Activated CD4-positive, CD25-positive, alpha-beta regulatory T cell treated with anti-CD3 and anti-CD28 coated beads, Interleukin-2, amount 50 U/mL, for 24 hours (primary cell): Measurements from ENCODE around the gene UPK3BL1.
A peak's percentile ranks its signal among the peaks of the same experiment; 100 is the strongest.
"Not testable (repeated sequence)": the region's sequence is repeated elsewhere in the genome, so short reads cannot be mapped to it uniquely, and the experiment has no call there.

Experiments
- ATAC-seq, 2 donors: fragments of 150-1000 bp; cut with Tn5 transposase; one replicate each; pipeline ENCODE4 v1.10.0; 2021; ENCODE audit warnings: mild to moderate bottlenecking in 1 of 2, moderate library complexity in 1 of 2

The UPK3BL1 gene

DNA sequence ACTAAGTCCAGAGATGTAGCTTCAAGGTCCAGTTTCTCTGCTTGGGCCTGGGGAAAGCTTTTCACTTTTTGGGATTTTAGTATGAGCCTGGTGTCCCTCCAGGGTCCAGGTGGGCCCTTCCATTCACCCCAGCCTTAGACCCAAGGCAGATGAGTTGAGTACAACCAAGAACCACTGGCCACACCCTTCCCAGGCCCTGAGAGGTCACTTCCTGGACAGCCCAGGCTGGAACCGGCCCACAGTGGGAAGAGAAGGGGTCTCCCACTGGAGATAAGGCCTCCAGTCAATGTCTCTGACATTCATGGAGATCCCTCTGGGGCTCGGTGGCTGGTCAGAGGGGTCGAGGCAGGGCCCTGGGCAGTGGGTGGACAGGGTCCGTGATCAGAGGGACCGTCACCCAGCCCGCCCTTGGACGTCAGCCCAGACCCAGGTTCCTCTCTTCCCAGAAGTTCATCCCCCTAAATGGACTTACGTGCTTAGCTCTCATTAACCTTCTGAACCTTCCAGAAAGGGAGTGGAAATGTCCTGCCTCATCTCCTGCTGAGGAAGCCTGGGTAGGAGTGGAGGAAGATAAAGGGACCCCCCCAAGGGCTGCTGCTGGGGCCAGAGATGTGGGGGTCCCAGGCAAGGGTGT is 15.2 kb downstream of the UPK3BL1 start:
- not testable (repeated sequence) for ATAC-seq

DNA sequence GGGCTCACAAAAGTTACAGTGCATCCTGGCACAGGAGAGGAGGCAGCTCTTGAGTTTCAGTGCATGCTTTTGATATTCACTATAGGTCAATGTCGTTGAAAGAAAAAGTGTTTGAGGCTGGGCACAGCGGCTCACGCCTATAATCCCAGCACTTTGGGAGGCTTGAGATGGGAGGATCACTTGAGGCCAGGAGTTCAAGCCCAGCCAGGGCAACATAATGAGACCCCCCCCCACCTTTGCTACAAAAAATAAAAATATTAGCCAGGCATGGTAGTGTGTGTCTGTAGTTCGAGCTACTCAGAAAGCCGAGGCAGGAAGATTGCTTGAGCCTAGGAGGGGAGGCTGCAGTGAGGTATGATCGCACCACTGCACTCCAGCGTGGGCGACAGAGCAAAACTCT is 24.5 kb downstream of the UPK3BL1 start:
- not testable (repeated sequence) for ATAC-seq

DNA sequence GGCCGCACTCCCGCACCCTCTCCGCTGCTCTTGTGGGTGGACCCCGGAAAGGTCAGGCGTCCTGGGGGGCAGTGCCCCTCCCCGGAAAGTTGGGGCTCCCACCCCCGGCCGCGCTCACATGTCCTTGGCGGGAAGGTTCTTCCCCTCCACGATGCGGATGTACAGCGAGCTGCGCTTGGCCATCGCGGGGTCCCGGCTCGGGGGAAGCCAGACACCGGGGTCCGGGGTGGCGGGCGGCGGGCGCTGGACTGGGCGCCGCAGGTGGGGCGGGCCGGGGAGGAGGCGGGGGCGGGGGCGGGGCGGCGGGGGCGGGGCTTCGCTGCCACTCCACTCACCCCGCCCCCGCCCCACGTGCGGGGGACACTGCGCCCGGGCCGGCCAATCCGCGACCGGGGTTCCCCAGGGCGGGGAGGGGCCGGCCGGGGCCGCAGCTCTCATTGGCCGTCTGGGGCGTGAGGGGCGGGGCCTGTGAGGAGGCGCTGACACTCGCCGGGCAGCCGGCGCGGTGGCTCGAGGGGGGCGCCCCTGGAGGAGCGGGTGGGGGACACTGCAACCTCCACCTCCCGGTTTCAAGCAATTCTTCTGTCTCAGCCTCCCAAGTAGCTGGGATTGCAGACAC is 26.0 kb downstream of the UPK3BL1 start, which contains the start of gene RASA4:
Gene RASA4 (minus strand): TSS at position 250 of the 619 bp plus-strand sequence. CDS start 67 bp downstream, at position 183.
- peak; percentile 96 to 97 for ATAC-seq

DNA sequence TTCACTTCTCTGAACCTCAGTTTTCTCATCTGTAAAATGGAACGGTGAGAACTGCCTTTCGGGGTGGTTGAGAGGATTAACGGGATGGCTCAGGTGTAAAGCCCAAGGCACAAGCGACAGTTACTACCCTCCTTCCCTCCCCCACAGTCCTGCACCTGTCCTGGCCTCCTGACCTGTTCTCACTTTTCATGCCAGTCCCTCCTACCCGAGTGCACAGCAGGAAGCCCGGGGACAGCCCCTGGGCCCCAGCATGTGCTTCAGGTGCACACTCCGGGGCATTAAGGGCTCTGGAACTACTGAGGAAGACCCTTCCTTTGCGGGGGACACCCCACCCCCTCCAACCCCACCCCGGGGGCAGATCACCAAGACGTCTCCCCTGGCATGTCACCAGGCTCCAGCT is 26.7 kb downstream of the UPK3BL1 start:
- ATAC-seq = not testable (repeated sequence)

DNA sequence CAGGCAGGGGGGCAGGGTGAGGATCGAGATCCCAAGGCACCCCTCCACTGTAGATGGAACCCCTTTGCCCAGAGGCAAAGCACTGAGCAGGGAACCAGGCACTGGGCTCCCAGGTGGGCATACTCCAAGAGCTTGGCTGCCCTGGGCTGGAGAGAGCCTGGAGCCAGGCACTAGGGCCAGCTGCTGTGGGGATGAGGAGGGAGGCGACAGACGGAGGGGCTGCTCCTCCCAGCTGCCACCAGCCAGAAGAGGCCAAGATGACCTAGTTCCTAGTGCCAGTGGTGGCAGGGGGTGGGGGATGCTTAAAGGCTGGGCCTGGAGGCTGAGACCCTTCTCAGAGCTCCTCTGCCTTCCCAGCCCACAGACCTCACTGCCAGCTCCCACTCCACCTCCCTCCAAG is 27.7 kb downstream of the UPK3BL1 start:
- ATAC-seq = not testable (repeated sequence)

DNA sequence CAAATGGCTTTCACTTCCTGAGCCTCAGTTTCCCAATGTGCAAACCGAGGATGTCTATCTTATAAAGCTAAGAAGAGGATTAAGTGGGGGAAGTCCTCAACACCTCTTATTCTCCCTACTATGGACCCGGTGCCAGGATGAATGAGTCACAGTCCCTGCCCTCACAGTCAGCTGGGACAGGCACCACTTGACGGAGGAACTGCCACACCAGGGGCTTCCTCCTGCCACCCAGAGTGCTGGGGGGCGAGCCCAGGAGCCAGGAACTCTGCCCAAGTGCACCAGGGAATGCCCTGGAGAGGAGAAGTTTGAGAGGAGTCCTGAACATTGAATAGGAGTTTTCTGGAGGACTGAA is 28.3 kb downstream of the UPK3BL1 start:
- ATAC-seq = not testable (repeated sequence)

DNA sequence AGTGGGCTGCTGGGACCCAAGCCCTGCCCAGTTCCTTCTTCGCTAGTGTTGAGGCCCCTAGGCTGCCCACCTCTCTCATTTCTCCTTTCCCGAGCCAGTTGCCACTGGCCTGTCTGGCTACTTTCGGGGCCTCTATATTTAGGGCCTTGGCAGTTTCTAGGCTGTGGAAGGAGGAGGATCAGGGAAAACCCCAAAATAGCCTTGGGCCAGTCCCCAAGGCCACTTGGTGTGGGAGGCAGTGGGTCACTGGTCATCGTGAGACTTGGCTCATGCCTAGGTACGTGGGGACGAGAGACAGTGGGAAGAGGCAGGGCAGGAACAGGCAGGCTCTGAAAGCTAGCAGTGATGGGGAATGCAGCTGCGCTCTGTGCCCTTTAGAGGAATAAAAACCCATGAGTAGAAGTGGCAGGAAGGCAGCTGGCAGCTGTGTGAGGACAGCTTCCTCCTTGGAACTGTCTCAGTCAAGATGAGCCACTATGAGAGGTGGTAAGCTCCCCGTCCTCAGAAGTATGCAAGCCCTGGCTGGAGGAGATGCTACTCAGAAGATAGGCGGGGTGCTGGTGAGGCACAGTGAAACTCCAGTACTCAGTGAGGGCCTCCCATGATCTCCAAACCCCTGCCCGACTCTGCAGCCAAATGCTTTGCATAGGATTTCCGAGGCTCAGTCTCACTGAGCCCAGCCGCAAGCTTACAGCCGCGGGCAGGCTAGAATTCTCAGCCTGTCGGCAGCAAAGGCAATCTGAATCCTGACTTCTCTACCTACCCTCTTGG is 28.8 kb downstream of the UPK3BL1 start:
- ATAC-seq = not testable (repeated sequence)

DNA sequence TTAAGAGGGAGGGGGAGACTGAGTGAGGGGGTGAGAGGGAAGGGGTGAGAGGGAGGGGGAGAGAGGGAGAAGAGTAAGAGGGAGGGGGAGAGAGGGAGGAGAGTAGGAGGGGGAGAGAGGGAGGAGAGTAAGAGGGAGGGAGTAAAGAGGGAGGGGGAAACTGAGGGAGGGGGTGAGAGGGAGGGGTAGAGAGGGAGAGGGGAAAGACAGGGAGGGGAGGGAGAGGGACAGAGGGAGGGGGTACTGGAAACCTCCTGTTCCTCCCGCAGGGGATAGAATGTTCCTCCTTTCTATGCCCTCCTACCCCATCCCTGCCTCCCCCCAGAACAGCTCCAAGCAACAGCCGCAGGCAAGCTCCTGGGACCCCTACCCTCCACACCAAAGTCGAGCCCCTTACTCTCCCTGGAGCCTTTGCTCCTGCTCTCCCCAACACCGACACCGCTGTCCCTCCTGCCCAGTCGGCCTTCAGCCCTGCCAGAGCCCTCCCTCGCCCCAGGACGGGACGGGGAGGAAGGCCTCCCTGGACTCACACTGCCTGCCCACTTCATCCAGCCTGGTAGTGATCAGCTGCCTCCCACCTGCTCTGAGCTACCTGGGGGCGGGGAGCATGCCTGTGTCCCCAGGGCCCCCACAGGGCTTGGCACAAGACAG is 30.8 kb downstream of the UPK3BL1 start:
- ATAC-seq = not testable (repeated sequence)

DNA sequence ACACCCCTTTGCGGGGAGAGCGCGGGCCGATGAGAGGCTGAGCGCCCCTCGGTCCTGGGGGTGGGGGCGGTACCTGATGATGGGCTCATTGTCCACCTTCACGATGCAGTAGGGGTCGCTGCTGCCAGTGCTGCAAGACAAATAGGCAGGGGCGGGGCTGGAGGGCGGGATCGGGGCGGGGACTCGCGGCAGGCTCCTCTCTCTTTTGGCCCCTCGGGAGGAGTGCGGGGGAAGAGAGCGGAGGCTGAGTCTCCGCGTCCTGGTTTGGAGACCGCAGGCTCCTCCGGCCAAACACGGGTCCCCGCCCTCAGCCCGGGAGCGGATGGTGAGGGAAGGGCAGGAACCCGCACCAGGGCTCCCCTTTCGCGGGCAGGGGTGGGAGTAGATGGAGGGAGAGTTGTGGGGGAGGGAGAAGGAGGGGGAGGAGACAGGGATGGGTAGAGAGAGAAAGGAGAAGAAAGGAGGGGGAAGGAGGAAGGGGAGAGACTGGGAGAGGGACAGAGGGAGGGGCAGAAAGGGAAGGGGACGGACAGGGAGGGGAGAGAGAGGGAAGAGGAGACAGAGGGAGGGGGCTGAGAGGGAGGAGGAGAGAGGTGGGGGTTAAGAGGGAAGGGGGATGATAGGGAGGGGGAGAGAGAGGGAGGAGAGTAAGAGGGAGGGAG is 31.4 kb downstream of the UPK3BL1 start:
- peak; percentile 48 to 63 for ATAC-seq

DNA sequence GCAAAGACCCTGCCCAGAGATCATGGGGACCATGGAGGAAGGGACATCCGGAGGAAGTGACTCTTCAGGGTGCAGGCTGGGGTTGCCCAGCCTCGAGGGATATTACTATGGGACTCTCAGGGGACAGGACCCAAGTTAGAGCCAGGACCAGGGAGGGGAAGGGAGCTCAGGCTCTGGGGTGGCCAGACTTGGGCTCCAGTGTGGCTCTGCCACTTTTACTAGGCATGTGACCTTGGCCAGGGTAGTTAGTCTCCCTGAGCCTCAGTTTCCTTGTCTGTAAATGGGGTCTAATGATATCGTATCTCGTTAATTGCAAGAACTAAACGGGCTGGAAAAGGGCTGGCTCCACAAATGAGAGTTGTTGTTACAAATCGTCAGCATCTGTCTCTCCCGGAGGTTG is 32.1 kb downstream of the UPK3BL1 start:
- not testable (repeated sequence) for ATAC-seq

DNA sequence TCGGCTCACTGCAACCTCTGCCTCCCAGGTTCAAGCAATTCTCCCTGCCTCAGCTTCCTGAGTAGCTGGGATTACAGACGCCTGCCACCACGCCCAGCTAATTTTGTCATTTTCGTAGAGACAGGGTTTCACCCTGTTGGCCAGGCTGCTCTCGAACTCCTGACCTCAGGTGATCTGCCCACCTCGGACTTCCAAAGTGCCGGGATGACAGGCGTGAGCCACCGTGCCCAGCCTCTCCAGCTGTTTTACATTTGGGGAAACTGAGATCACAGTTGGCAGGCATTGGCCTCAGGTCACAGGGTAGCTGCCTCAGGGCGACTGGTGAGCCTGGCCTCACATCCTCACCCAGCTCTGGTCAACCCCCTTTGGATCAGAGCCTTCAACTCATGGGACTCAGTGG is 32.9 kb downstream of the UPK3BL1 start:
- ATAC-seq = not testable (repeated sequence)

DNA sequence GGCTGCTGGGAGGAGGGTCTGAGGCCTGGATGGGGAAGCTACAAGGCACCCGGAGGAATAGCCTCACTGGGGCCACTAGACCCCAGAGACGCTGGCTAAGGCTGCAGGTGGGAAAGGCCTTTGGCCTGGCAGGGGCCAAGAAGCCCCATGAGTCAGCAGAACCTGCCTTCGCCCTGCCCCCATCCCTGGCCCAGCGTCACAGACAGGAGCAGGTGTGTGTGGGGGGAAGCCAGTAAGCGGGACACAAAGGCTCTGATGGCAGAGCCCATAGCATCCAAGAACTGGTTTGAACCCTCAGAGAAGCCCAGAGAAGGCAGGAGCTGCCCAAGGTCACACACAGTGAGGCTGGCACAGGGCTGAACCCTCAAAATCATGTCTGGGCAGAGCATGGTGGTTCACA is 35.7 kb downstream of the UPK3BL1 start:
- not testable (repeated sequence) for ATAC-seq

DNA sequence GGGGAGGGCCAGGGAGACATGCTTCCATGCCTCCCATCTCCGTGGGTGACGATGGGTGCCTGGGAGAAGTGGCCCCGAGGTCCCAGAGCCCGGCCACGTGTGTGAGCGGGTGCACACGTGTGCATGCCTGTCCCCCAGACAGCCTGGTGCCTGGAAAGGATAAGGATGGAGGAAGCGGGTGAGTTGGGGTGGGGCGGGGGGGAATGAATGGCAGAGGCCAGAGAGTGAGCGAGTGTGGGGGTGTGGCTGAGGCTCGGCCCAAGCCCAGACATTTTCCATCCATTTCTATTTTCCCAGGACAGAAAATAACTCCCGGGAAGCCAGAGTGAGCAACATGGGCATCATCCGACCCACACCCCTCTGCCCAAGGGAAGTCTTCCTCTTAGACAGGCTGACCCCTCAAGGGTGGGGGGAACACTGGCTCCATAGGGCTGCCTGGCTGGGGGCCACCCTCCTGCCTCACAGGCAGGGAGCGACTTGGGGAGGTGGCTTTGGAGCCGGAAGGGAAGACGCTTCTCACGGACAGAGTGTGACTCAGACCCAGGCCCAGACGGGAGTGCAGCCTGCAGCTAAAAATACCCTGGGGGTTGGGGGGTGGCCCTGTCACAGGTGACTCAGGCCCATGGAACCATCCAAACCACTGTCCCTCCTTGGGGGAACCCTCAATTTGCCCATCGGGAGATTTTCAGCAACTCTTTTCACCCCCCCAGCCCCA is 38.0 kb downstream of the UPK3BL1 start:
- not testable (repeated sequence) for ATAC-seq

DNA sequence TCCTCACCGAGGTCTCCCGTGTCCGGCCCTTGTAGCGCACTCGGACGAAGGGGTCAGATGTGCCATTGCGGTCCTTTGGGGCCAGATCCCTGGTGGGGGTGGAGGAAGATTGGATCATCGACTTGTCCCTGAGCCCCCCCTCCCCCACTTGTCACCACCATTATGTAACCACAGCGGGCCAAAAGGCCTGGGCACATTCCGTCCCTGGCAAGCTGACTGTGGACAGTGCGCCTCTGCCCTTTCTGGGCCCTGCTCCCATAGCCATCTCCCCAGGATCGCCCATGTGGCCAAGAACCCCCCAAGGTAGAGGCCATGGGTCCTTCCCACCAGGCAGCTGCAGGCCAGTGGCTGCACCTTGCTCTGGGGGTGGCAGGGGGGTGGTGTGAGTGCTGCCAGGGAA is 40.3 kb downstream of the UPK3BL1 start:
- ATAC-seq = not testable (repeated sequence)

DNA sequence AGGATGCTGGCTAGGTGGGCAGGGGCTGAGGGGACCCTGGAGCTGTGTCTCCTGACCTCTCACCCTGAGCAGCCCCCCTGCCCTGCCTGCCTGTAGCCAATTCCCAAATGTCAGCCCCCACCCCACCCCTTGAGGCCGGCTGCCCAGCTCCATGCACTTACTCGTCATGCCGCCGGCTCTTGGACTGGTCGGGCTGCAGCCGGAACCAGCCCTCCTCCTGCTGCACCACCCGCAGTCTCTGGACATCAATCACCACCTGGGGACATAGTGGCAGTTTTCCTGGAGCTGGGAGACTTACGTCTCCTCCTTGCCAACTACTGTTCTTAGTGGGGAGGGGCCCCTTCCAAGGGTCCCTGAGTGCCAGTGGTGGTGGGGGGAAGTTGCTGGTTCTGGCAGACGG is 42.9 kb downstream of the UPK3BL1 start:
- ATAC-seq = not testable (repeated sequence)

DNA sequence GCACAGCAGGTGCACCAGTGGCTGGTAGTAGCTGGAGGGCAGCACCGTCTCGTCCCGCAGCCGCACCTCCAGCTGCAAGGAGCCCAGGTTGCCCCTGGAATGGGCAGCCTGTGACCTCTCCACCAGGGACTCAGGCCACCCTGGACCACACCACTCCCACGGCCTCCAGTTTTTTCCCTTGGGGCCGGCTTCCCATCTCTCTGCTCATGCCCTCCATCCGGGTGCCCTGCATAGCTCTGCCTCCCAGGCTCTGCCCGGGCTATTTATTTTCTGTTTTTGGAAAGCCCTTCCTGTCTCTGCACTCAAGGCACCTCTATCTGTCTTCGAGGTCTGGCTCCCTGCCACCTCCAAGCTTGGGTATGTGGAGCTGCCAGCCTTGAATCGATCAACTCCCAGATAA is 46.6 kb downstream of the UPK3BL1 start:
- ATAC-seq = not testable (repeated sequence)

DNA sequence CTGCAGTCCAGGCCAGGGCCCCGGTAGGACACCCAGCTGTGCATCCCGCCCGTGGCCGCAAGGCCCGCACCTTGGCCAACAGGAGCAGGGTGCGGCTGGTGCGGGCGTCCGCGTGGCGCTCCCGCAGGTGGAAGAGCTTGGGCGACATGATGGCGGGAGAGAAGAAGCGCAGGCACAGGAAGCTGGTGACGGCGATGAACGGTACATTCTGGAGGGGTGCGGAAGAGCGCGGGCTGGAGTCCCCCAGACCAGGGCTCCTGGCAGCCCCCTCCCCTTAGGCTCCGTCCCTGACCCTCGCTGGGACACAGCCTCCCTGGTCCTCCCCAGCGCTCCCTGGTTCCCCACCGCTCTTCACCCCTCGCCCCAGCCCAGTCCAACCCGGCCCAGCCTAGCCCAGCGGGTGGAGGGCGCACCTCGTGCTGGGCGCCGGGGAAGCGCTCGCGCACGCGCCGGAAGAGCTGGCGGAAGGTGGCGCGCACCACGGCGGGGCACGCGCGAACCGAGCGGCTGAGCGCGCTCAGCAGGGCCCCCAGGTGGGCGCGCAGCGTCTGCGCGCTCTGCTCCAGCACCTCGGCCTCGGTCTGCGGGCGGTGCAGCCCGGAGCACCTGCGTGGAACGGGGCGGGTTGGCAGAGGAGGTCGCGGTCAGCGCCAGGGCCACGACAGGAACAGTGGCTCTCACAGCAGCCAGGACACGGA is 48.8 kb downstream of the UPK3BL1 start:
- peak; percentile 71 to 77 for ATAC-seq

DNA sequence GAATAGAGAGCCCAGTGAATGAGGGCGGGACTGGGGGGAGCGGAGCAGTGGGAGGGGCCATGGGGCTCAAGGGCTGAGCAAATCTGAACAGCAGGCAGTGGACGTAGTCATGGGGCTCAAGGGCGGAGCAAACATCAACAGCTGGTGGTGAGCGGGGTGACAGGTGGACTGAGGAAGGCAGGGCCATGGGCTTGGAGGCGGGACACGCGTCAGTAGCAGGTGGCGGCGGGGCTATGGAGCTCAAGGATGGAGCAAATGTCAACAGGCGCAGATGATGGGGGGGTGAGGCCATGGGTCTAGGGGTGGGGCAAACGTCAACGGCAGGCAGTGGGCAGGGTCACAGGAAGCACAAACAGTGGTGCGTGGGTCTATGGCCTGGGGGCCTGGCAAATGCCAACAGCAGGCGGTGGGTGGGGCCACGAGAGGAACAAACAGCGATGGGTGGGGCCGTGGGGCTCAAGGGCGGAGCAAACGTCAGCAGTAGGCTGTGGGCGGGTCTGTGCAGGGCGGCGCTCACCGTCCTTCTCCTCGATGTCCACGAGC is 50.0 kb downstream of the UPK3BL1 start:
- ATAC-seq = peak; percentile 46 to 60

DNA sequence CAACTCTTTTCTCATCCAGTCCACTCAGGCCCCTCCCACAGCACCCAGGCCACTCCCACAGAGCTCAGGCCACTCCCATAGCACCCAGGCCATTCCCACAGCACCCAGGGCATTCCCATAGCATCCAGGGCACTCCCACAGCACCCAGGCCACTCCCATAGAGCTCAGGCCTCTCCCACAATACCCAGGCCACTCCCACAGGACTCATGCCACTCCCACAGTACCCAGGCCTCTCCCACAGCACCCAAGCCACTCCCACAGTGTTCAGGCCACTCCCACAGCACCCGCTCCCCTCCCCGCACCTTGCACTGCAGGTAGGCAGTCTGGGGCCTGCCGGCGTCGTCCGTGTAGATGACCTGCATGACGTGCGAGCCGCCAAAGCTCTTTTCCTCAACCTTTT is 52.7 kb downstream of the UPK3BL1 start:
- peak; percentile 45 to 50 for ATAC-seq
